Measurements from ENCODE around the gene ZDHHC18.

GRCh38 chr1:26831059-26831458 lies 4.6 kb downstream of the ZDHHC18 start:
- TF ChIP-seq CTCF (IDR thresholded peaks at IDR 0.05) (no peak), ZFX (IDR thresholded peaks at IDR 0.05; ENCODE audit: borderline replicate concordance) (no peak)
